ENCODE data around the gene PTGIS. TPM values are rescaled to one million over a fixed set of nuclear protein-coding genes. Genes with fewer than 3 reads are reported as not detected.
A peak's percentile ranks its signal among the peaks of the same experiment; 100 is the strongest.

The PTGIS gene
- total RNA-seq, 2 donors from 2014 or later = 14.1 to 20.9 TPM

- 85 to 93% methylated on average over 2 of the region's 2 CpGs for WGBS, 2 experiments (ENCODE audit: insufficient coverage in 1 of 2, insufficient read length in 1 of 2)
- Mint-ChIP-seq H3K27ac (no peak overlapping the region), H3K9me3 (no peaks in the 10 kb centered on the region), H3K36me3 (ENCODE audit: low read depth) (no peaks in the 10 kb centered on the region), H3K4me1 (peaks cover 24% of the 10 kb centered on the region), H3K27me3 (ENCODE audit: insufficient read depth) (peaks cover 1% of the 10 kb centered on the region), H3K4me3 (no peak overlapping the region)
- no peak for TF ChIP-seq CTCF (conservative IDR thresholded peaks at IDR 0.05)
- no peak for DNase-seq
- H3K27me3 ChIP-seq (ENCODE audit: control insufficient read depth, insufficient read depth, low read length, poor library complexity, severe bottlenecking) = peaks cover 8% of the 10 kb centered on the region
- H3K9me3 ChIP-seq (ENCODE audit: control insufficient read depth, low read length) = no peaks in the 10 kb centered on the region
- no peak overlapping the region for H3K4me3 ChIP-seq (ENCODE audit: low read length)
- H3K27ac ChIP-seq (ENCODE audit: low read depth, low read length) = no peak overlapping the region
- no peaks in the 10 kb centered on the region for H3K36me3 ChIP-seq (ENCODE audit: control insufficient read depth, insufficient read depth, low read length)
- H3K9ac ChIP-seq (ENCODE audit: extremely low read depth, low read length, poor library complexity, severe bottlenecking) = no peak overlapping the region
- peaks cover 5% of the 10 kb centered on the region for H3K4me1 ChIP-seq (ENCODE audit: control insufficient read depth, insufficient read depth, low read length)
Observed at GRCh38 chr20:49571553-49571835, 3.6 kb upstream of the PTGIS start.

- 91 to 95% methylated on average over 7 to 11 of the region's 11 CpGs for WGBS, 2 experiments (ENCODE audit: insufficient coverage in 1 of 2, insufficient read length in 1 of 2)
- Mint-ChIP-seq H3K4me1 (peaks cover 24% of the 10 kb centered on the region), H3K36me3 (ENCODE audit: low read depth) (no peaks in the 10 kb centered on the region), H3K27ac (no peak overlapping the region), H3K27me3 (ENCODE audit: insufficient read depth) (no peaks in the 10 kb centered on the region), H3K4me3 (no peak overlapping the region), H3K9me3 (no peaks in the 10 kb centered on the region)
- H3K36me3 ChIP-seq (ENCODE audit: control insufficient read depth, insufficient read depth, low read length) = no peaks in the 10 kb centered on the region
- DNase-seq = peak; percentile 37
- H3K27me3 ChIP-seq (ENCODE audit: control insufficient read depth, insufficient read depth, low read length, poor library complexity, severe bottlenecking) = peaks cover 8% of the 10 kb centered on the region
- no peak overlapping the region for H3K9ac ChIP-seq (ENCODE audit: extremely low read depth, low read length, poor library complexity, severe bottlenecking)
- no peak overlapping the region for H3K27ac ChIP-seq (ENCODE audit: low read depth, low read length)
- peaks cover 5% of the 10 kb centered on the region for H3K4me1 ChIP-seq (ENCODE audit: control insufficient read depth, insufficient read depth, low read length)
- TF ChIP-seq CTCF (conservative IDR thresholded peaks at IDR 0.05) = no peak
- no peaks in the 10 kb centered on the region for H3K9me3 ChIP-seq (ENCODE audit: control insufficient read depth, low read length)
- no peak overlapping the region for H3K4me3 ChIP-seq (ENCODE audit: low read length)
Observed at GRCh38 chr20:49570828-49571552, 3.1 kb upstream of the PTGIS start.

GRCh38 chr20:49570161-49570827 is 2.4 kb upstream of the PTGIS start:
- Histone ChIP-seq H3K27ac (ENCODE audit: low read depth, low read length) (no peak overlapping the region), H3K9me3 (ENCODE audit: control insufficient read depth, low read length) (no peaks in the 10 kb centered on the region), H3K4me3 (ENCODE audit: low read length) (no peak overlapping the region), H3K4me1 (ENCODE audit: control insufficient read depth, insufficient read depth, low read length) (peaks cover 5% of the 10 kb centered on the region), H3K9ac (ENCODE audit: extremely low read depth, low read length, poor library complexity, severe bottlenecking) (no peak overlapping the region), H3K36me3 (ENCODE audit: control insufficient read depth, insufficient read depth, low read length) (no peaks in the 10 kb centered on the region), H3K27me3 (ENCODE audit: control insufficient read depth, insufficient read depth, low read length, poor library complexity, severe bottlenecking) (peaks cover 8% of the 10 kb centered on the region)
- peaks cover 24% of the 10 kb centered on the region for H3K4me1 Mint-ChIP-seq
- H3K9me3 Mint-ChIP-seq = no peaks in the 10 kb centered on the region
- no peak overlapping the region for H3K4me3 Mint-ChIP-seq
- no peaks in the 10 kb centered on the region for H3K36me3 Mint-ChIP-seq (ENCODE audit: low read depth)
- 94 to 96% methylated on average over 5 to 7 of the region's 7 CpGs for WGBS, 2 experiments (ENCODE audit: insufficient coverage in 1 of 2, insufficient read length in 1 of 2)
- no peak overlapping the region for H3K27ac Mint-ChIP-seq
- no peaks in the 10 kb centered on the region for H3K27me3 Mint-ChIP-seq (ENCODE audit: insufficient read depth)
- no peak for TF ChIP-seq CTCF (conservative IDR thresholded peaks at IDR 0.05)
- peak; percentile 25 for DNase-seq

Measured in endodermal cell (in vitro differentiated cells).